Stimulated activated CD4-positive, alpha-beta T cell treated with anti-CD3 and anti-CD28 coated beads, Interleukin-2, amount 100 ng/mL, for 48 hours (primary cell): ENCODE results near the gene FBXL15.

Experiments
- DNase-seq, 2 donors: peaks; one replicate each; pipeline ENCODE4 v3.0.0-alpha.2; 2020

FBXL15 gene

DNA sequence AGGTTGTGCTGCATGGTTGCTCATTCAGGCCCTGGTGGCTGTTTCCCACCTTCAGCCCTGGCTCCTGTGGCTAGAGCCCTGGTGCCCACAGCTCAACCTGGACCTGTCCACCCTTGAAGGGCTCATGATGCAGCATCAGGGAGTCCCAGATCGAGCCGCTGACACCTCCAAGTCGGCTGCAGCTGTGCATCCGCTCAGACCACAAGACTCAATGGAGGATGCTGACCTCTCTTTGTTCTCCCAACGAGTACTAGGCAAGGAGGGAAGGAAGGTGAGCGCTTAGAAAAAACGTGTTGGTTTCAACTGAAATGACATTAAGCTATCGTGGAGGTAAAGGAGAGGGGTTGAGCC is 40.2 kb downstream of the FBXL15 start:
- no peak for DNase-seq

DNA sequence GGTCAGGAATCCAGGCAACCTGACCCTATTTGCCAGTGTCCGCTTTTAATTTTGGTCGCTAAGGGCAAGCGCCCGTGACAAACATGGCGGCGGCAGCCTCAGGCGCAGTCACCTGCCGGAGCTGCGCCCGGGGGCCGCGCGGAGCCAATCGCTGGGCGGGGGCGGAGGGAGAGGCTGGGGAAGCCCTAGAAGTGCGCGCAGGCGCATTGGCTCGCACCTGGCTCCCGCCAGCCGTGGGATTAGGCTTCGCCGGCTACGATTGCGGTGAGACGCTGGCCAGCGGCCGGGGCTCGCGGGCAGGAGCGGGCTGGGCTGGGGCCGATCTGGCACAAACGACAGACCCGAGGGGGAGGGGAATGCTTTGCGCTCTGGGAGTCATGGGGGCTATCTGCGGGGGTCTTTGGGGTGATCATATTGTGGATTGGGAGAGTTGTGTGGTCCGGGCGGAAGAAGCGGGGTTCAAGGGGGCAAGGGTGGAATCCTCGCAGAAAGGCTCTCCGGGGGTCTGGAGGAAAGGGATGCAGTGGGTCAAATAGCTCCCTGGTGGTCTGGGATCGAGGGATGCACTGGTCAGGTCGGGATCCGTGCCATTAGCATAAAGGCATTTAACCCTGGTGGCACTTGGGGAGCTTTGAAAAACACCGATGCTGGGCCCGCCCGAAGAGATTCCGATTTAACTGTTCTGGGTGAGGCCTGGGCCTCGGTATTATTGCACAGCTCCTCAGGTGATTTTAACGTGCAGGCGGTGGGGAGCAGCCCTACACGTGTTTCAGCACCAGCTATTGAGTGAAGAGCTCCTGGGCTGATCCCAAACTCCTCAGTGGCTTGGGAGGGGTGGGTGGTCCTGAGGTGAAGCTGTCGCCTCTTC is 40.8 kb downstream of the FBXL15 start:
- peak; percentile 90 to 95 for DNase-seq

DNA sequence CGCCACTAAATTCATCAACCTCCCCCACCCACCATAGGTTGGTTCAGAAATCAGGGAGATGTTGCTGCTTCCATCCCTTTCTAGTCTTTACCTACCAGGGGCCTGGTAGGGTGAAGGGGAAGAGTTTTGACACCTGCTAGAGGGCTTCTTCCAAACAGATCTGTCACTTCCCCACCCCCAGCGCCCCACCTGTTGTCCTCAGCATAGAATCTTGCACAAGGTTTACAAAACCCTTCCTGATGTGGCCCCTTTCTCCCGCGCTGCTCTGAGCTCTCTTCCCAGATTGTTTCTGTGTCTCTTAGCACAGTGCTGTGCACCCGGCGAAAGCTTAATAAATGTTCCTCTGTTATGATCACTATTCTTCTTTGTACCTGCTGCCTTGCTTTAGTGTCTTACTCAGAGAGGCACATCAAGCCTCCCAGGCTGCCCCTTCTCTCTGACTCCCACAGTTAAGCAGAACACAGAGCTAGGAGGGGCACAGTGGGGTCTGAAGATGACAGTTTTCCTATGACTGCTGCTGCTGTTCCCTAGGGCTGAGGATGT is 41.9 kb downstream of the FBXL15 start:
- no peak for DNase-seq

DNA sequence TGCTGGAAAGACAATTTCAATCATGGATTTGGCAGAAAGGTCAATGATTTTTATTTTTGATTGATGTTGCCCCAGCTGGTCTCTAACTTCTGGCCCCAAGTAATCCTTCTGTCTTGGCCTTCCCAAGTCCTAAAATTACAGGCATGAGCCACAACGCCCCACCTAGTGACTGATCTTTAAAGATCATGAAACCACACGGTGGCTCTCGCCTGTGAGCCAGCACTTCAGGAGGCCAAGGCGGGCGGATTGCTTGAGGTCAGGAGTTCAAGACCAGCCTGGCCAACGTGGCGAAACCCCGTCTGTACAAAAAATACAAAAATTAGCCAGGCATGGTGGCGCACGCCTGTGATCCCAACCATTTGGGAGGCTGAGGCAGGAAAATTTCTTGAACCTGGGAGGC is 43.3 kb downstream of the FBXL15 start:
- DNase-seq, result no peak

DNA sequence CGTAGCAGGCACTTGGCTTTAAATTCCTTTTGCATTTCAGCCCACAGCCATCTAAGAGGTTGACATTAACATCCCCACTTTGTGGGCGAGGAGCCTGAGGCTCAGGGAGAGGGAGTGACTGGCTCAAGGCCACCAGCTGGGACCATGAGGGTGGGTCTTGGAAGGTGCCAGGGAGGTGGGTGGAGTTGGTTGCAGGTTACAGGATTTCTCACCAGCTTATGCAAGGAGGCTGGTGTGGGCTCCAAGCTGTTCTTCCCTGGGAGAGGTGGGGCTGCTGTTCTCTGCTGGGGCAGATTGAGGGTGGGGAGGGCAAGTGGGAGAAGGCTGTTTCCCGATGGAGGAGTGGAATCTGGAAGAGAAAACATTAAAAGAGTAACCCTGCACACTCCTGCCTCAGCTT is 44.8 kb downstream of the FBXL15 start:
- DNase-seq, result no peak

DNA sequence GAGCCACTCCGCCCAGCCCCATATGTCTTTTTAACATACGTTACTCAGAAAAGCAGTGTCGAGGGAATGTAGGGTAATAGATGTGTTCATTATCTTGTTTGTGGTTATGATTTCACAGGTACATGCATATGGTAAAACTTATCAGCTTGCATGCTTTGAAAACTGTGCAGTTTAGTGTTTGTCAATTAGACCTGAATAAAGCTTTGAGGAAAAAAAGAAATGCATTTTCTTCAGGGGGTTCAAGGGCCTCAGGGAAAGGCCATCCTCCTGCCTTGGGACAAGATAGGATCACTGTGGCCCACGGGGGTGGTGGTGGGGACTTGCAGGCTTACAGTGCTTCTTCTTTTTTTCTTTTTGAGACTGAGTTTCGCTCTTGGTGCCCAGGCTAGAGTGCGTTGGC is 46.7 kb downstream of the FBXL15 start:
- no peak for DNase-seq

DNA sequence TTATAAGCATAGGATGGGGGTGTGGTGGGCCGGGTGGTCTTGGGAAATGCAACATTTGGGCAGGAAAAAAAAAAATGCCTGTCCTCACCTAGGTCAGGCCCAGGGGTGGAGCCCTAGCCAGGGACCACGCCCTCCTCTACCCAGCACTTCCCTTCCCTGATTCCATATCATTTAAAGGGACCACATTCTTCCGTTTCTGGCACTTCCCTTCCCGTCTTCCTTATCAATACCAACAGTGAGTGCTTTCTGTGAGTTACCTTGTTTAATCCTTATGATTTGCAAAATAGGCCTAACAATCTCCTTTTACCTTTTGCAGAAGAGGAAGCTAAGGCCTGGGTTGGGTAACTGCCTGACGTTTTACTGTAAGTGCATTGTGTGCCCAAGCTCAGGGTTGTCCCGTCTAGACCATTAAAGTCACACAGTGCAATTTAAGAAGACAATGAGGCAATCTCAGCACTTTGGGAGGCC is 47.4 kb downstream of the FBXL15 start:
- no peak for DNase-seq

DNA sequence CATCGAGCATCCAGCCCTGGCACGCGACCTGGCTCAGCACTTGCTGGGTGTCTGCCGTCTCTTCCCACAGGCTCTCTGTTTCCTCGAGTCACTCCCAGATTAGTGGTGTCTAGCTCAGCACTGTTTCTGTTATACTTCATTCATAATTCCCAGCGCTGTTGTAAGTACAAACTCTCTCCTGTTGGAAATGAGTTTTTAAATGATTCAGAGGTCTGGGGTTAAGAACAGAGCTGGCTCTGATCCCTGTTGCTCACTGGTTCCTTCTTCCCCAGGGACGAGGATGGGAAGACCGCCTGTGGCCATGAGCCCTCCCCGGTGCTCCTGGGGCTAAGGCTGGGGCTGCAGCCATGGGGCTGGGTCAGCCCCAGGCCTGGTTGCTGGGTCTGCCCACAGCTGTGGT is 48.0 kb downstream of the FBXL15 start:
- DNase-seq, result no peak

DNA sequence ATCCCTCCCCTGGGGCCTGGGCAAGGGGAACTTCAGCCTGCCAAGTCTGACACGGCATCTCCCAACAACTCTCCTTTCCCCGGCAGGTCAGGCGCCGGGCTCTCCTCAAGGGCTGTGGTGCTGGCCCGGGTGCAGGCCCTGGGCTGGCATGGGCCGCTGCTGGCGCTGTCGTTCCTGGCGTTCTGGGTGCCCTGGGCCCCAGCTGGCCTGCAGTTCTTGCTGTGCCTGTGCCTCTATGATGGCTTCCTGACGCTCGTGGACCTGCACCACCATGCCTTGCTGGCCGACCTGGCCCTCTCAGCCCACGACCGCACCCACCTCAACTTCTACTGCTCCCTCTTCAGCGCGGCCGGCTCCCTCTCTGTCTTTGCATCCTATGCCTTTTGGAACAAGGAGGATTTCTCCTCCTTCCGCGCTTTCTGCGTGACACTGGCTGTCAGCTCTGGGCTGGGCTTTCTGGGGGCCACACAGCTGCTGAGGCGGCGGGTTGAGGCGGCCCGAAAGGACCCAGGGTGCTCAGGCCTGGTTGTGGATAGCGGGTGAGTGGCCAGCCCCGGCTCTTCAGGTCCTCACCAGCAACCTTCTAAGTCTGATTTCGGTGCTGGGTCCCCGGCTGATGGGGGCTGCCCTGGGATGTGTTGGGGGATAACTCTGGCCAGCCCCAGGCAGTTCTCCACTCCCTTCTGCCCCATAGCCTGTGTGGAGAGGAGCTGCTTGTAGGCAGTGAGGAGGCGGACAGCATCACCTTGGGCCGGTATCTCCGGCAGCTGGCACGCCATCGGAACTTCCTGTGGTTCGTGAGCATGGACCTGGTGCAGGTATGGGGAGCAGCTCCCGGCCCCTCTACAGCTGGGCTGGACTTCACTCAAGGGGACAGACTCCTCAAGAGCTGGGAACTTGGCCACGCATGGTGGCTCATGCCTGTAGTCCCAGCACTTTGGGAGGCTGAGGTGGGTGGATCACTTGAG is 50.2 kb downstream of the FBXL15 start:
- DNase-seq, result no peak
